GM13977 (cell line): Measurements from ENCODE around the gene STEEP1.
"Not testable (repeated sequence)": the region's sequence is repeated elsewhere in the genome, so short reads cannot be mapped to it uniquely, and the experiment has no call there.

ENCODE experiments used
- DNase-seq: peaks from one replicate; pipeline ENCODE4 v3.0.0; 2012; ENCODE audit warnings: low spot score
- in situ Hi-C: fragments of 300-500 bp; cut with MboI; formaldehyde crosslinking; loops from one replicate; pipeline ENCODE4 v1.12.0; 2022; ENCODE audit warnings: low sequenced_read_pairs, low pct_unique_long_range_greater_than_20kb, mixed read lengths, inconsistent platforms; ENCODE audit not compliant: unreplicated experiment
- TF ChIP-seq, protein P1 (sequence below): IDR thresholded peaks from 2 replicates; pipeline ENCODE4 v1.5.1; 2012; ENCODE audit warnings: mild to moderate bottlenecking, control low read depth; ENCODE audit not compliant: insufficient read depth; ENCODE audit errors: extremely low read depth, missing control alignments

Gene STEEP1

DNA sequence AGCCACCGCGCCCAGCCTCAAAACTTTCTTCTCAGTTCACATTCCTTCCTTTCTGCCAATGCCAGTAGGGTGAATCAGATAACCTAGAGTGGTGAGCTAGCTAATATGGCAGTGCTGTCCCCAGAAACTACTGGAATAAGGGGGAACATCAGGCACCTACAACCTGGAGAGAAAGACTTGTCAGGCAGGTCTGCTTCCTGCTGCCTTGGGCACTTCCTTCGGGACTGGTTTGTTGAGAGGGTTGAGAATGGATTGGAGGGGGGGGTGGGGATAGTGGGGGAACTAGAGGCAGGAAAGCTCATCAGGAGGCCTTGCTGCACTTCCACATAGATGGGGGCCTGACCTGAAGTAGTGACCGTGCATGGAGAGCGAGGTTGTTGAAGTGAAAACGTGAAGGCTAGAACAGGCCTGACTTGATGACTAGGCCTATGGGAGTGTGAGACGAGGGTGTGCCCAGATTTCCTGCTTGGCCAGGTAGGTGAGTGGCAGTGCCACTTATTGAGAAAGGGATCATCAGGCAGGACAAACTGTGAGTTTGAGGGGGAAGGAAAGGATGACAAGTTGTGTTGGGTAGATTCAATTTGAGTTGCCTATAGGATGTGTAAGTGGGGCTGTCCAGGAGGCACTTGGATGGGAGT, 63.6 kb downstream of the STEEP1 start:
- in situ Hi-C loops: loop anchor here (25.0 kb wide), 2 partner anchors 236 to 386 kb away; partner anchors contain the start of gene AKAP14
- no peak for DNase-seq
- TF ChIP-seq, protein P1, sequence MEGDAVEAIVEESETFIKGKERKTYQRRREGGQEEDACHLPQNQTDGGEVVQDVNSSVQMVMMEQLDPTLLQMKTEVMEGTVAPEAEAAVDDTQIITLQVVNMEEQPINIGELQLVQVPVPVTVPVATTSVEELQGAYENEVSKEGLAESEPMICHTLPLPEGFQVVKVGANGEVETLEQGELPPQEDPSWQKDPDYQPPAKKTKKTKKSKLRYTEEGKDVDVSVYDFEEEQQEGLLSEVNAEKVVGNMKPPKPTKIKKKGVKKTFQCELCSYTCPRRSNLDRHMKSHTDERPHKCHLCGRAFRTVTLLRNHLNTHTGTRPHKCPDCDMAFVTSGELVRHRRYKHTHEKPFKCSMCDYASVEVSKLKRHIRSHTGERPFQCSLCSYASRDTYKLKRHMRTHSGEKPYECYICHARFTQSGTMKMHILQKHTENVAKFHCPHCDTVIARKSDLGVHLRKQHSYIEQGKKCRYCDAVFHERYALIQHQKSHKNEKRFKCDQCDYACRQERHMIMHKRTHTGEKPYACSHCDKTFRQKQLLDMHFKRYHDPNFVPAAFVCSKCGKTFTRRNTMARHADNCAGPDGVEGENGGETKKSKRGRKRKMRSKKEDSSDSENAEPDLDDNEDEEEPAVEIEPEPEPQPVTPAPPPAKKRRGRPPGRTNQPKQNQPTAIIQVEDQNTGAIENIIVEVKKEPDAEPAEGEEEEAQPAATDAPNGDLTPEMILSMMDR: no peak

DNA sequence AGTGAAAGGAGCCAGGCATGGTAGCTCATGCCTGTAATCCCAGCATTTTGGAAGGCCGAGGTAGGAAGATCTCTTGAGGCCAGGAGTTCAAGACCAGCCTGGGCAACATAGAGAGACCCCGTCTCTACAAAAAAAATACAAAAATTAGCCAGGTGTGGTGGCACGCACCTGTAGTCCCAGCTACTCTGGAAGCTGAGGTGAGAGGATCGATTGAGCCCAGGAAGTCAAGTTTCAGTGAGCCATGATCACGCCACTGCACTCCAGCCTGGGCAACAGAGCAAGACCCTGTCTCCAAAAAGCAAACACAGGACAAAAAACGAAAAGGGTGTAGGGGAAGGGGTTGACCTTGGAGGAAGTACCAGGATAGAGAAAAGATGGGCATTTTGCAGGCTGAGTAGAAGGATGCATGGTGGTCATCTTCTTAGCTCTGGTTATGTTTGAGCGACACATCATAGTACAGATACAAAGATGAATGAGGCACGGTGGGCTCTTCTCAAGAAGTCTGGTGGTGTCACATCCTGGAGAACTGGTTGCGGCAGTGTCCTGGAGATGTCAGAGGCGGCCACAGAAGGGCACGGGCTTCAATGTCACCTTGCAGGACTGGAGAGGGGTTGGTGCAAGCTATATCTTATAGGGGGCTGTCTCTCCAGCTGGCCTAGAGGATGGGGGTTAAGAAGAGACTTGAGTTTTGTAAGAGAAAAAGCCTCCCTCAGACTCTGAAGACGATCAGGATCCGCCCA, 65.0 kb downstream of the STEEP1 start:
- DNase-seq: no peak
- in situ Hi-C loops: loop anchor here (25.0 kb wide), 2 partner anchors 237 to 387 kb away; partner anchors contain the start of gene AKAP14

DNA sequence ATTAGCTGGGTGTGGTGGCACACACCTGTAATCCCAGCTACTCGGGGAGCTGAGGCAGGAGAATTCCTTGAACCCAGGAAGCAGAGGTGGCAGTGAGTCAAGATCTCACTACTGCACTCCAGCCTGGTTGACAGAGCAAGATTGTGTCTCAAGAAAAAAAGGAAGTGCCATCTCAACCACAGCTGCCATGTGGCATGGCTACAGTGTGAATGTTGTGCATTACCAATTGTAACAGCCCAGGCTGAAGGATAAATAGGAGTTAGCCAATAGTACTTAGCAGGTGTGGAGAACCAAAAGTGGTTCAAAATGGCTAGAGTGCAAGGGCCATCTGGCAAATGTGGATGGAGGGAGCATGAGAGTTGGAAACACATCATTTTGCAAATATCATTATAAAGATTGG, 68.0 kb downstream of the STEEP1 start:
- in situ Hi-C loops: no loop called here
- TF ChIP-seq, protein P1: no peak
- DNase-seq: no peak

More for the DNA sequence above, 65.0 kb downstream of the STEEP1 start:
- TF ChIP-seq, protein P1: no peak

DNA sequence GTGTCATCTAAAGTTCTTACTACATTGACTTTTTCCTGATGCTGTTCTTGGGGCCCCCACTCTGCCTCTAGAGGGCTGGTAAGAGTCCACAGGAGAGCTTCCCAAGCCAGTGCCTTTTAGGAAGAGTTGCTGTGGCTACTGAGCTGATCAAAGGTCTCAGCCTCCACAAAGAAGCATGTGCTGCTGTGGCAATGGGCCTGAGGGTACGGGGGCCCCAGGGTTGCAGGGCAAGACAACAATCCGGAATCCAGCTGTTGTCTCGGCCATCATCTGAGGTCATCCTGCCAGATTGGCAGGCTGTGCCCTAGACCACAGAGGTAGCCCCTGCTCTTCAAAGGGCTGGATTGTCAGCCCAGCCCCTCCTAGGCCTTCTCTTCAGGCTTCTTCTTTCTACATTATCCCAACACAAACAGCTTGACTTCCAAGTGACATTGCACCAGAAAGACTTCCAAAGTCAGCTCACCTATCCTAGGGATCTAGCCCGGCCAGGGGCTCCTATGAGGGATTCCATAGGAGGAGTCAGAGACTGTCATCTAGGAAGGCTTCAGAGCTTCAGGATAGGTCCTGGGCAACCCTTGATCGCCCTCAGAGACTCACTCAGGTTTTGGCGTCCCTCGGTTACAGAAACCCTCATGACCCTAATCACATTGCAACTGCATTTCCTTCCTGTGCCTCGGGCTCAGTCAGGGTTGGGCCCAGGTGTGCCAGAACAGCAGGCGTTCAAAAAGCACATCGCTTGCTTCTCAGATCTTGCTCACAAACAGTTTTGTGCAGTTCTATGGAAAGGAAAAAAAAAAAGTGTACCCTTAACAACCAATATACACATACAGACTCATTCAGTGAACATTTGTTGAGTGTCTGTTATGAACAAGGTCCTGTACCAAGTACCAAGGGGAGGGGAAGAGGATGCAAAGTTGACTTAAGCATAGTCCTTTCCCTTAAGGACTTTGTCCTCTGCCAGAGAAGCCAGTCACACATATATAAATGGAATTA, 69.2 kb downstream of the STEEP1 start:
- no peak for DNase-seq
- TF ChIP-seq, protein P1: no peak
- in situ Hi-C loops: no loop called here

GRCh38 chrX:119493851-119494495, 71.2 kb downstream of the STEEP1 start:
- in situ Hi-C loops: not testable (repeated sequence)

GRCh38 chrX:119492463-119492862, 72.7 kb downstream of the STEEP1 start:
- no peak for DNase-seq
- TF ChIP-seq, protein P1: no peak
- in situ Hi-C loops: no loop called here

More at GRCh38 chrX:119493851-119494495, 71.2 kb downstream of the STEEP1 start:
- DNase-seq: not testable (repeated sequence)
